ENCODE data around the gene PTPRN2.

Gene PTPRN2

DNA sequence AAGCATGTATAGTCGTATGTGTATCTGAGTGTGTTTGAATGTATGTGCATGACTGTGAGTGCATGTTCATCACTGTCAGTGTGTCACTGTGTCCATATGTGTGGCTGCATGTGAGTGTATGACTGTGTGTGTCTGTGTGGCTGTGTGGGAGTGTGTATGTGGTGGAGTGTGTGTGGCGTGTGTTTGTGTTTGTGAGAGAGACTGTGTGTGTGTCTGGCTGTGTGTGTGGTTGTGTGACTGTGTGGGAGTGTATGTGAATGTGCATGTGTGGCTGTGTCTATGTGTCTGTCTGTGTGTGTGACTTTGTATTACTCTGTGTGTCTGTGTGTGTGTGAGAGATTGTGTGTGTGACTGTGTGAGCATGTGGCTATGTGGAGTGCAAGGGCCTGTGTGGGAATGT, 748.4 kb downstream of the PTPRN2 start:
- ChIA-PET CTCF (no interaction called here), POLR2A (no interaction called here)
- TF ChIP-seq, protein P1, sequence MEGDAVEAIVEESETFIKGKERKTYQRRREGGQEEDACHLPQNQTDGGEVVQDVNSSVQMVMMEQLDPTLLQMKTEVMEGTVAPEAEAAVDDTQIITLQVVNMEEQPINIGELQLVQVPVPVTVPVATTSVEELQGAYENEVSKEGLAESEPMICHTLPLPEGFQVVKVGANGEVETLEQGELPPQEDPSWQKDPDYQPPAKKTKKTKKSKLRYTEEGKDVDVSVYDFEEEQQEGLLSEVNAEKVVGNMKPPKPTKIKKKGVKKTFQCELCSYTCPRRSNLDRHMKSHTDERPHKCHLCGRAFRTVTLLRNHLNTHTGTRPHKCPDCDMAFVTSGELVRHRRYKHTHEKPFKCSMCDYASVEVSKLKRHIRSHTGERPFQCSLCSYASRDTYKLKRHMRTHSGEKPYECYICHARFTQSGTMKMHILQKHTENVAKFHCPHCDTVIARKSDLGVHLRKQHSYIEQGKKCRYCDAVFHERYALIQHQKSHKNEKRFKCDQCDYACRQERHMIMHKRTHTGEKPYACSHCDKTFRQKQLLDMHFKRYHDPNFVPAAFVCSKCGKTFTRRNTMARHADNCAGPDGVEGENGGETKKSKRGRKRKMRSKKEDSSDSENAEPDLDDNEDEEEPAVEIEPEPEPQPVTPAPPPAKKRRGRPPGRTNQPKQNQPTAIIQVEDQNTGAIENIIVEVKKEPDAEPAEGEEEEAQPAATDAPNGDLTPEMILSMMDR (IDR thresholded peaks at IDR 0.05; ENCODE audit: insufficient read depth, low read length, missing control alignments), result no peak
- no peak overlapping the region for H3K4me3 ChIP-seq (ENCODE audit: low read depth, low read length)
- DNase-seq (ENCODE audit: low read depth, low spot score), result no peak

DNA sequence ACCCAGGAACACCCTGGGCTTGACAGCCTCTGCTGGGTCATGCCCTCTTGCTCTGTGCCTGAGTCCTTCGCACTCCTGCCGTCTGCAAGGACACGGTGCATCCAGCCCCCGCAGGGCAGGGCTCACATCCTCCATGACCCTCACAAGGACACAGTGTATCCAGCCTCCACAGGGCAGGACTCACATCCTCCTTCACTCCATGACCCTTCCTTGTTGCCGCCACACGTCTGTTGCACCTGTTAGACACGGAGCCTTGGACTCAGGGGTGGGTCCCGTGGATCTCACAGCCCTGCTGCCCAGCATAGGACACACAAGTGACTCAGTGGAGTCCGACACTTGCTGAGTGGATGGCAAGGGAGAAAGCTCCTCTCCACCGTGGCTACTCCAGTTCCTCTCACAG, 750.1 kb downstream of the PTPRN2 start:
- POLR2A ChIA-PET, result no interaction called here
- DNase-seq (ENCODE audit: low read depth, low spot score), result no peak
- CTCF ChIA-PET, result no interaction called here
- no peak overlapping the region for H3K4me3 ChIP-seq (ENCODE audit: low read depth, low read length)
- TF ChIP-seq, protein P1 (IDR thresholded peaks at IDR 0.05; ENCODE audit: insufficient read depth, low read length, missing control alignments), result no peak

DNA sequence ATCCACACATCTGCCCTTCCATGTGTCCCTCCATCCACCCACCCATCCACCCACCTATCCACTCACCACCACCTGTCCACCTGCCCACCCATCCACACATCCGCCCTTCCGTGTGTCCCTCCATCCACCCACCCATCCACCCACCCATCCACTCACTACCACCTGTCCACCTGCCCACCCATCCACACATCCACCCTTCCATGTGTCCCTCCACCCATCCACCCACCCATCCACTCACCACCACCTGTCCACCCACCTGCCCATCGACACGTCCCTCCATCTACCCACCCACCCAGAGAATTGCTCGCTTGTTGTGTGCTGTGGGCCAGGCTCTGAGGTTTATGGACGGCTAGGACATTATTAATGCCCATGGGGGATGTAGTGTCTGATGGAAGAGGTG, 750.6 kb downstream of the PTPRN2 start:
- ChIA-PET POLR2A (no interaction called here), CTCF (no interaction called here)
- TF ChIP-seq, protein P1 (IDR thresholded peaks at IDR 0.05; ENCODE audit: insufficient read depth, low read length, missing control alignments), result no peak
- no peak overlapping the region for H3K4me3 ChIP-seq (ENCODE audit: low read depth, low read length)
- no peak for DNase-seq (ENCODE audit: low read depth, low spot score)

DNA sequence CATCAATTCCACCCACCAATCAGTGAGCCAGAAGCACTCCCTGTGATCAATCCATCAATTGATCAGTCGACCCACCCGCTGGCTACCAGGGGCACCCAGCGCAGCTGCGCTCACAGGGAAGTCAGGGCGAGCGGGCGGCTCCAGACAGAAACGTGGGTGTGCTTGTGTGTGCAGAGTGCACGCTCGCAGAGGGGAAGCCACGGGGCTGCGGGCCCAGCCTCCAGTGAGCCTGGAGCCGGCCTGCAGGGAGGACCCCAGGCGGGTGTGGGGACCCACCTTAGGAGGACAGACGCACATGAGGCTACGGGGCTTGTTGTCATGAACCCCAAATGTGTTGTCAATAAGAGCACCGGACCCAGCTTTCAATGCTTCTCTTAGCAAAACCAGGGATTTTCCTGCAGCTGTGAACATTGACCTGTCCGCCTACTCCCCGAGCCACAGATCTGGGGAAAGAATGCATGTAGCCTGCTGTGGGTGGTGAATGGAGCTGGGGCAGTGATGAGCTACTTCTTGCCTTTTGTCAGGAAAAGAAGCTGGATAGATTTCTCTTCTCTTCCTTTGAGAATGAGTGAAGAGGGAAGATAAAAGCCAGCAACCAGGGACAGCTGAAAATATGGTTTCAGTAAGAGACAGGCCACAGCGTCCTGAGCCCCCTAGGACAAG, 753.0 kb downstream of the PTPRN2 start:
- CTCF ChIA-PET, result no interaction called here
- POLR2A ChIA-PET, result no interaction called here
- TF ChIP-seq, protein P1 (IDR thresholded peaks at IDR 0.05; ENCODE audit: insufficient read depth, low read length, missing control alignments), result no peak
- DNase-seq (ENCODE audit: low read depth, low spot score), result no peak
- no peak overlapping the region for H3K4me3 ChIP-seq (ENCODE audit: low read depth, low read length)

DNA sequence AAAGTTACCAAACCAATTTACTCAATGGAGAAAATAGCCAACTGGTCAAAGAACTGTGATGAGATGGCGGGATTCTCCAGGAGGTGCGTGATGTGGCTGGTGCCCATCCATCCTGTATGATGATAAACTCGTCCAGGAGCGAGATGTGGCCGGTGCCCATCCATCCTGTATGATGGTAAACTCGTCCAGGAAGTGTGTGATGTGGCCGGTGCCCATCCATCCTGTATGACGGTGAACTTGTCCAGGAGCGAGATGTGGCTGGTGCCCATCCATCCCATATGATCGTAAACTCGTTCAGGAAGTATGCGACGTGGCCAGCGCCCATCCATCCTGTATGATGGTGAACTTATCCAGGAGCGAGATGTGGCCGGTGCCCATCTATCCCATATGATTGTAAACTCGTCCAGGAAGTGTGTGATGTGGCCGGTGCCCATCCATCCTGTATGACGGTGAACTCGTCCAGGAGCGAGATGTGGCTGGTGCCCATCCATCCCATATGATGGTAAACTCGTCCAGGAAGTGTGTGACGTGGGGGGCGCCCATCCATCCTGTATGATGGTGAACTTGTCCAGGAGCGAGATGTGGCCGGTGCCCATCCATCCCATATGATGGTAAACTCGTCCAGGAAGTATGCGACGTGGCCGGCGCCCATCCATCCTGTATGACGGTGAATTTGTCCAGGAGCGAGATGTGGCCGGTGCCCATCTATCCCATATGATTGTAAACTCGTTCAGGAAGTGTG, 754.6 kb downstream of the PTPRN2 start:
- H3K4me3 ChIP-seq (ENCODE audit: low read depth, low read length), result no peak overlapping the region
- ChIA-PET CTCF (no interaction called here), POLR2A (no interaction called here)
- TF ChIP-seq, protein P1 (IDR thresholded peaks at IDR 0.05; ENCODE audit: insufficient read depth, low read length, missing control alignments), result no peak
- DNase-seq (ENCODE audit: low read depth, low spot score), result no peak

DNA sequence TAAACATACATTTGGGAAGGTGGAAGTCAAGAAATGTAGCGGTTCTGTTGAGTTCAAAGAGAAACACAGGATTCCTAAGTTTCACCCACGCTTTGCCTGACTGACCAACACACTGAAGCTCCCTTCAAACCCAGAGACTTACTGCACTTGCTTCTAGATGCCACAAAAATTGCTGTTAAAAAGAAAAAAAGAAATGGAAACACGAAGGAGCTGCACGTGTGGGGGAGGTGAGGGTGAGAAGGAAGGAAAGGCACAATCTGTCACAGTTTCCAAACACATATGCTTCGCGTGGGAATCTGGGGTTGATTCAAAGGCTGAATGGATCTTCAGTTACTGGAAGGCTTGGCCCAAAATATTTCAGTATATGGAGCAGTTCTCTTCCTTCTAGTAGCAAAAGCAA, 755.2 kb downstream of the PTPRN2 start:
- ChIA-PET CTCF (no interaction called here), POLR2A (no interaction called here)
- no peak for DNase-seq (ENCODE audit: low read depth, low spot score)
- no peak overlapping the region for H3K4me3 ChIP-seq (ENCODE audit: low read depth, low read length)
- TF ChIP-seq, protein P1 (IDR thresholded peaks at IDR 0.05; ENCODE audit: insufficient read depth, low read length, missing control alignments), result no peak

All from AG04449 (cell line).